Amniotic epithelial cell (primary cell): ENCODE data around the gene UVSSA.

Source experiments
- DNase-seq: peaks from one replicate; pipeline ENCODE4 v3.0.0-alpha.2; 2010; ENCODE audit warnings: low read depth

Gene UVSSA

GRCh38 chr4:1316537-1317168 is 30.4 kb upstream of the UVSSA start:
- no peak for DNase-seq

GRCh38 chr4:1317177-1318045 is 29.6 kb upstream of the UVSSA start:
- DNase-seq = no peak

DNA sequence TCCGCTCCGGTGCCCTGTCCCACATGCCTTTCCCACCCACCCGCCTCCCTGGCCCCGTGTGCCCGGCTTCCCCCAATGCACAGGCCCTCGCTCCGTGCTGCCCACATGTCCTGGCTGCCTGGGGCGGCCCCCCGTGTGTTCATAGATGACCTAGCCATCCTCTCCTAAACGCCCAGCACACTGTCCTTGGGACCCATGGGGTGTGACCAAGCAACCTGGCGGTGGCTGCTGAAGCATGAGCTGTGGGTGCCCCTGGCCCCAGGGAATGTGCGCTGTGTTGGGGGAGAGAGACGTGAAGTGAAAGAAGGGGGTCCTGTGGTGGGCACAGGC is 29.0 kb upstream of the UVSSA start:
- DNase-seq = no peak

GRCh38 chr4:1318488-1319213 is 28.4 kb upstream of the UVSSA start:
- DNase-seq = no peak

DNA sequence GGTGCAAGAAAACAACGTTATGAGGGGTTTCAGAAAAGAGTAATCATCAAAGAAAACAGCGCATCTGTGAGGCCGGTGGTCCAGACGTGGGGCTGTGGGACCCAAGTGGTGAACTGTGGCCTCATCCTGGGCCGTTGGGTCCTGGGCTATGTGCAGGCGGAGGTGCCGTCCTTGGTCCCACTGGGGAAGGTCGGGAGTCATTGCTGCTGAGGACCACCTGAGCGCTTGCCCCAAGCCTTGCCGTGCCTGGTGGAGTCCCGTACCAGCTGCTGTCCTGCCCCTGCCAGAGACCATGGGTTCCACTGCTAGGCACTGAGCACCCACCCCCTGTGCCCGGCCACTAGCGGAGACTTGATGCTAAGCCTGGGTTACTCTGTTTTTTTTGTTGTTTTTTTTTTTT is 25.5 kb upstream of the UVSSA start:
- no peak for DNase-seq

- no peak for DNase-seq
These were observed 24.9 kb upstream of the UVSSA start for GRCh38 chr4:1321946-1322650.

DNA sequence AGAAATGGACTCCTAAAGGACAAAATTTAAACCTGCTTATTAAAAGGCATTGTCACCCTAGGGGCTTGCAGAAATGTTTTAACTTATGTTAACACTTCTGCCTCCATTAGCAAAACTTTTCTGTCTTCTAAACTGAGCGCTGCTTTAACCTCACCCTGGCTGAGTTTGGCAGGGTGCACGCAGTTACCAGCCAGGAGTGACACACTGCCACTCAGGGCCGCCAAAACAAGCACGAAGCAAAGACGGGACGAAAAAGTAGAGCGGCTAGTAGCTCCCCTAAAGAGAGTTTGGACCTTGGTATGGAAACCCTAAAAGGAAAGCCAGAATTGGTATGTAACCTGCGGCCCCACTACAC is 23.8 kb upstream of the UVSSA start:
- DNase-seq = no peak

DNA sequence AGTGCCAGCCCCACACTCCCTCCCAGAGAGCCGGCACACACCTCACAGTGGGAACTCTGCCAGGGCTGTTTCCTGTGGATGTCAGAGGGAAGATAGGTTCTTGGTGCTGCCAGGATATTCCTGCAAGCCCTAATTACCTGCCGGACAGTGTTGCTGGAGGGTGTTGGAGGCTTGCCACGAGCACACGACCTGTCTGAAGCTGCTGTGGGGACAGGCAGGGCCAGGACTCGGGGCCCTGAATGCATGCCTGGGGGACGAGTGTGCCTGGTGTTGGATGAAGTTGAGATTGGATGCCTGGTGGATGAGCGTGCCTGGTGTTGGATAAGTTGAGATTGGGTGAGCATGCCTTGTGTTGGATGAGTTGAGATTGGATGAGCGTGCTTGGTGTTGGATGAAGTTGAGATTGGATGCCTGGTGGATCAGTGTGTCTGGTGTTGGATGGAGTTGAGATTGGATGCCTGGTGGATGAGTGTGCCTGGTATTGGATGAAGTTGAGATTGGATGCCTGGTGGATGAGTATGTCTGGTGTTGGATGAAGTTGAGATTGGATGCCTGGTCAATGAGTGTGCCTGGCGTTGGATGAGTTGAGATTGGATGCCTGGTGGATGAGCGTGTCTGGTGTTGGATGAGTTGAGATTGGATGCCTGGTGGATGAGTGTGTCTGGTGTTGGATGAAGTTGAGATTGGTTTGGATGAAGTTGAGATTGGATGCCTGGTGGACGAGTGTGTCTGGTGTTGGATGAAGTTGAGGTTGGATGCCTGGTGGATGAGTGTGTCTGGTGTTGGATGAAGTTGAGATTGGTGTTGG is 23.2 kb upstream of the UVSSA start:
- DNase-seq = peak; percentile 94

DNA sequence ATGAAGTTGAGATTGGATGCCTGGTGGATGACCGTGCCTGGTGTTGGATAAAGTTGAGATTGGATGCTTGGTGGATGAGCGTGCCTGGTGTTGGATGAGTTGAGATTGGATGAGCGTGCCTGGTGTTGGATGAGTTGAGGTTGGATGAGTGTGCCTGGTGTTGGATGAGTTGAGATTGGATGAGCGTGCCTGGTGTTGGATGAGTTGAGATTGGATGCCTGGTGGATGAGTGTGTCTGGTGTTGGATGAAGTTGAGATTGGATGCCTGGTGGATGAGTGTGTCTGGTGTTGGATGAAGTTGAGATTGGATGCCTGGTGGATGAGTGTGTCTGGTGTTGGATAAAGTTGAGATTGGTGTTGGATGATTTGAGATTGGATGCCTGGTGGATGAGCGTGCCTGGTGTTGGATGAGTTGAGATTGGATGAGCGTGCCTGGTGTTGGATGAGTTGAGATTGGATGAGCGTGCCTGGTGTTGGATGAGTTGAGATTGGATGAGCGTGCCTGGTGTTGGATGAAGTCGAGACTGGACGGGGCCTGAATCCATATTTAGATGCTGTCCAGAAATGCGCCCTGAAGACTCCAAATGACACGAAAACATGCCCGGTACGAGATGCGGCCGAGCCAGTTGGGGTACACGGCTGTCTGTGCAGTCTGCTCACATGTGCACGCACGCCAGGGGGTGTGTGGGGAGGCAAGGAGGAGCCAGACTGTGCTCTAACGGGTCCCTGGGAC is 22.4 kb upstream of the UVSSA start:
- peak; percentile 55 for DNase-seq

- no peak for DNase-seq
These were observed 21.9 kb upstream of the UVSSA start for GRCh38 chr4:1325176-1325480.

DNA sequence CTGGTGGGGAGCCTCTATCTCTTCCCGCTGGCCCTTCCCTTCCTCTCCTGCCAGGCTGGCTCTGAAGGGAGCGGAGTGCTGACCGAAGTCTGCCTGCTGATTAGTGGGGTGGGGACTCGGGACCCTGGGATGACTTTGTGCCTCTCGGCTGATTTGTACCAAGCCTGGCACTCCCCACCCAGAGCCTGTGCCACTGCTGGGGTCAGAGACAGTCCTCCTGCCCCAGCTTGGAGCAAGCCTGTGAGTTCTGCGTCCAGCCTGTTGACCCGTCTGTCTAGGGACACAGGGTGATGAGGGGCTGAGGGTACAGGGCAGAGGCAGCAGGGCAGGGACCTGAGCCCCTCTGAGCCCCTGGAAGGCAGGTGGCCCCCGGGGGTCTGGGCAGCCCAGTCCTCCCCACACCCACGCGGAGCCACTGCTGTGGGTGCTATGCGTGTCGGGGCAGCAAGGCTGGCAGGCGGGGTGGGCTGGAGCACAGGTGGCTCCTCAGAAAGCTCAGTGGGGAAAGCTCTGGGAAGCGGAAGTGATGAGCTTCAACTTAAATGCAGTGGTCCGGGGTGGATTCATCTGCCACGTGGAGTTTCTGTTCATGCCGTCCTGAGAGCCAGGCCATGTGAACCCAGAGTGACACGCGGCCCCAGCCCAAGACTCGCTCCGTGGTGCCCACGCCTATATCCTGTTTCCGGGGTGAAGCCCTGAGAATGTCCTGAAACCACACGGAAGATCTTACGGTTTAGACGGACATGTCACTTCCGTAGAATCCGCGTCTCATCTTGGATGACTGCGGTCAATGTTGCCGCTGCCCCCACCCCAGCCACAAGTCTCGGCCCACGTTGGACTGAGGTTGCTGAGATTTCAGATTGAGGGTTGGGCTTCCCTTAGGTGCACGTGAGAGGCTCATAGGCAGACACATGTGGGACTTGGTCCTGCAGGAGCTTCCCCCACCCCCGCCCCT is 21.1 kb upstream of the UVSSA start:
- DNase-seq = no peak

DNA sequence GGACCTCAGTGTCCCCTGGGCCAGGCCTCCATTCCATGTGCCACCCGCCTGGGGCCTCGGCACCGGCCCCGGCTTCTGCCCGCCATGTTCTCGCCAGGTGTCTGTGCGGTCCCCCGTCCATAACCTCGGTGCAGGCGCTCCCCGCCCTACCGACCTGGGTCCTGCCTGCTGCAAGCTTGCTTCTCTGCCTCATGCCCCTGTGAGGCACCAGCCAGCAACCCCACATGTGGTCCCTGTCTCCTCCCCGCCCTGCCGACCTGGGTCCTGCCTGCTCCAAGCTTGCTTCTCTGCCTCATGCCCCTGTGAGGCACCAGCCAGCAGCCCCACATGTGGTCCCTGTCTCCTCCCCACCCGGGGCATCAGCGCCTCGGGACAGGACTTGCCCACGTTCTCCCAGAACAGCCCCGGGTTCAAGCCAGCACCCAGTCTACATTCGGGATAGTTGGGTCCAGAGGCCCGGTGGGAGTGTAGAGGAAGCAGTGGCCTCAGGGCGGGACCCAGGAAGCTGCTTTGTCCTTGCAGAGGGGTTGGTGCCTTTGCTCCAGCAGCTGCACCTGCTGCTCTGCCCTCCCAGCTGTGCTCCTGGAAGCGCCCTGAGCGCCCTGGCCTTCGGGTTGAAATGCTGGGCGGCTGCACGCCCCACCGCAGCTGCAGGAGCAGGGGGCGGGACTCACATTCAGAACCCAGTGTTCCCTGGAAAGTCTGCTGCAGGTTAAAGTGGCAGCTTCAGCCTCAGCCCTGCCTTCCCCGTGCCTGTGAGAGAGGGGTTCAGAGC is 20.1 kb upstream of the UVSSA start:
- DNase-seq = no peak

DNA sequence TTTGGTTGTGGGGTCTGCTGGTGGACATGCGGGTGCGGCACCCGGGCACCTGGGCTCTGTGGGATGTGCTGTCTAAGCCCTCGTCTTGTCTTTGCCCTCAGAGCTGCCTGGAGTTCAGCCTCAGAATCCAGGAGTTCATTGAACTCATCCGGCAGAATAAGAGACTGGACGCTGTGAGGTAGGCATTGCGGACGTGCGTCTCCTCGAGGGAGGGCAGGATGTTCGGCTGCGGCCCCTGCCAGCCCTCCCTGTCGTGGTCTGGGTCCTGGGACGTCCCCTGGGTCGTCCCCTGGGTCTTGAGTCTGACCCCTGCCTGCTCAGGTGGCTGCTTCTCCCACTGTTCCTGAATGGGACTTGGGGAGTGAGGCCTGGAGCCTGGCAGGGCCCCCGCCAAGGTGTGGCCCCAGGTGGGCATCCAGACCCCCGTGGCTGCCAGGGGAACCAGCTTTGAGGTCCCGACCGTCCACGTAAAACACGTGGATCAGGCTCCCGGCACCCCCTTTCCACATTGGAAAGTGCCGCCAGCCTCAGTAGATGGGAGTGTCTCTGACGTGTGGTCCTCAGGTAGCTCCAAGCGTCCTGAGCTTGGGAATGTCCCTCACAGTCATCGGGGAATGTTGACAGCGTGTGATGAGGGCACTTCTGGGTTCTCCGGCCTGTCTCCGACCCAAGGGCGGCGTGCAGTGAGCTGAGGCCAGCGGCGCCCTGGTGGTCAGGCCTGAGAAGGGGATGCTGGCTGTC is 19.3 kb upstream of the UVSSA start:
- DNase-seq = no peak

DNA sequence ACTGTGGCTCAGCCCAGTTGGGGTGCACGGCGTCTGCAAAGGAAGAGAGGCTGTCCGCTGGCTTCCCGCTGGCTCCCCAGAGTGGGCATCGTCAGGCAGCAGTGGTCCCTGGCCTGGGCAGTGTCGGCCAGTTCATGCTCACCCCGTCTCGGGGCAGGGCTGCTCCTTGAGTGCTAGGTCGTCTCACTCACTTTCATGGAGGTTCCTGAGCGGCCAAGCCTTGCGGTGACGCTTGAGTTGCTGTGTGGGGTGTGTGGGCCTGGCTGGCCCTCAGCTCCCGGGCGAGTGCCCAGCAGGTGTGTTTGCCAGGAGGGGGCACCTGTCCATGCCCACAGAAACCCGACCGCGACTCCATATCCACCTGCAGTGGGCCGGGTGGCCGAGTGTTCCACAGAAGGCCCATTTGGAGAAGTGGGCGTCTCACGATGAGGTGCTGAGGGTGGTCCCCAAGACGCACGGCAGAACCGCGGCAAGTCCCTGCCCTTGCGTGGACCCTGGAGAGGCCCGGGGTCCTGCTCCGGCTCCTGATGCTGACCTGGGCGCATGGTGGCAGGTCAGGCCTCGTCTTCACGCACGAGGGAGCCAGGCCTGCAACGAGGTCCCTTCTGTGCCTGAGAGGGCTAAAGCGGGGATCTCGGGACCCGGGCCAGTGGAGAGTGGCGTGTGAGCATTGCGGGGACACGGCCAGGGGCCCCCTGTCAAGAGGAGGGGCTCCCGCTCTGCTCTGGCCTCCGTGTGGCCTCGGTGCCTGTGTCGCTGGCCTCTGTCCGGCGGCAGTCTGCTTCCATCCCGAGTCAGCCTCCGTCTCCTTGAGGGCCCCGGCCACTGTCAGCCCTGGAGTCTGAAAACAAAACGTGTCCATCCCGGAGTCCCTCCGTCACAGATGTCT is 18.5 kb upstream of the UVSSA start:
- no peak for DNase-seq

GRCh38 chr4:1329408-1330371 is 17.3 kb upstream of the UVSSA start:
- DNase-seq = peak; percentile 32
